Renal cortex interstitium (tissue), 11 donors: ENCODE data around the gene EHD4. TPM values are rescaled to one million over a fixed set of nuclear protein-coding genes. Genes with fewer than 3 reads are reported as not detected.

ENCODE experiments used
- DNase-seq, 11 donors: peaks; one replicate each; pipeline ENCODE4 v3.0.0-alpha.2; 2013; ENCODE audit warnings: low read depth in 9 of 11, low spot score in 4 of 11; ENCODE audit errors: extremely low read depth in 1 of 11
- polyA plus RNA-seq, 3 donors: library from polyadenylated mRNA; unstranded; fragments of 120-200 nt; gene quantifications; one replicate each; pipeline ENCODE4 v1.2.1, GENCODE V29; 2013; ENCODE audit not compliant: insufficient read length in 3 of 3

Gene EHD4
- polyA plus RNA-seq, 3 donors: 14.8 to 19.5 (median 18.4) TPM

DNA sequence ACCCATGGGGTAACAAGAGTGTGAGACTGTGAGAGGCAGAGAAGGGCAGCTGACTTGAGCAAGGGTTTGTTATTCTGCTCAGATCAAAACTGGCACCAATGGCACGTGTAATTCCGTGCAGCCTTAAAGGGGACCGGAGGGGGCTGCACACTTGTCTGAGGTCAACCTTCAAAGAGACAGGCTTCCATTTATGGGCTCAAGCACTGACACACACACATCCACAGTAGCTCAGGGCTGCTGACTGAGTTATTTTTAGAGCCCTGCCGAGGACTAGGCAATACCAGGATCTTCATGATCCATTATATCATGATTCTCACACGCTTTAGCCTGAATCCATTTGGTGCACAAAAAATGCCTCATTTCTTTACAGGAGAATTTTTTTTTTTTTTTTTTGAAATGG, 57.9 kb downstream of the EHD4 start:
- no peak for DNase-seq

GRCh38 chr15:41913256-41913655, 59.1 kb downstream of the EHD4 start:
- DNase-seq: no peak

GRCh38 chr15:41911691-41912345, 60.5 kb downstream of the EHD4 start:
- DNase-seq: no peak

- DNase-seq: no peak
Measured at GRCh38 chr15:41908736-41909461, 63.5 kb downstream of the EHD4 start.

DNA sequence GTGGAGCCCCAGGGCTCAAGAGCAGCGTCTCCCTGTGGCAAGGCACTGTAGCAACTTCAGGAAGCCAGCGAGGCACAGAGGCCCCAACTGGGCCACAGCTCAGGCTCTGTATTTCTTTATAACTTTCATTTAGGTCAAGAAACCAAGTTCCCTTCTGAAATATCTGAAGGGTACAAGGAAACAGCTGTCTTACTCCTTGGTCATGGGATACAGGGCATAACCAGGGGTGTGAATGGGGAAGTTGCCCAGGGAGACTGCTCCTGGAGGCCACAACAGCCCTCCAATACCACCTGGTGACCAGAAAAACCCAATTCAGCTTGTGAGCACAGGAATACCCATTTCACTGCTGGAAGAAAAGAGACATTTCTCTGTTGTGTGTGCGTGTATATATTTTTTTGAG, 65.2 kb downstream of the EHD4 start:
- no peak for DNase-seq

DNA sequence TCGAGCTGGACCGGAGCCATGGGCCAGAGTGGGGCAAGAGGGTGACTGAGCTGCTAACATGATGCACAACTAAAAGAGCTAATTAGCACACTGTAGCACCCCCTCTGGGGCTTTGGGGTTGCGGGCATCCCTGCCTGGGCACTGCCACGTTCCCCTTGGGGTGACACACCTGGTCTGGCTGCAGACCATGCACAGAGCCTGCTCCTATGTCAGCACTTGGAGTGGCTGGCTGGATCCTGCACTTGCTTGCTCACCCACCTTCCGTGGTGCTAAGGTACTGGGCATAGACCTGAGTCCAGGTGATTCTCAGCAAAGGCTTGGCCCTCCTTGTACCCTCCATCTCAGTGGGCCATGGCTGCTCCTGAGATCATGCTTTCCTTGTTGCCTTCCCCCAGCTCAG, 65.7 kb downstream of the EHD4 start:
- DNase-seq: no peak

DNA sequence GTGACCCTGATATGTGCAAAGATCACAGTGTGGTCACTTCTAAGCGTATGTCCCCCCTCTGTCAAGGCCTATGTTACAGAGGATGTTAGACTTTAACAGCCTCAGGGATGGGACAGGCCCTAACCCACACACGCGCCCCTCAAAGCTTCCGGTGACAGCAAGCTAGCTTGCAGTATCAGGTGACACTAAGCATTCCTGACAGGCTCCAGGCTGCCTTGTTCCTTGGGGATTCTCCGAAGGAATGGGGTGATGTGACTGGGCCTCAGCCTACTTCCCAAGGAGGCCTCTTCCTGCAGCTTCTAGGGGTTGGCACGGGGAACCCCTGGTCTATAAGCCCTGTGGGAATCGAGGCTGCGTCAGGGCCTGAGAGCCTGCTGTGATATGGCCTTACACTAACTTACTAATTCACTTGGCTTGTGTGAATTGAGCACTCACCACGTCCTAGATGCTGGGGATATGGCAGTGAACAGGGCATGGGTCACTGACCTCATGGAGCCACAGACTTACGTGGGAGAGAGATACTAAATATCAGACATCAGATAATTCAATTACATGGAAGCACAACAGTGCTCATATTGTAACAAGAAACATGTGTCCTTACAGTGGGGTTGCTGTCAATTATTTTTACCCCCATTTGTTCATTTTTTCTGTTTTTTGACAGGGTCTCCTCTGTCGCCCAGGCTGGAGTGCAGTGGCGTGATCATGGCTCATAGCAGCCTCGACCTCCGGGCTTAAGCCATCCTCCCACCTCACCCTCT, 67.1 kb downstream of the EHD4 start:
- no peak for DNase-seq

DNA sequence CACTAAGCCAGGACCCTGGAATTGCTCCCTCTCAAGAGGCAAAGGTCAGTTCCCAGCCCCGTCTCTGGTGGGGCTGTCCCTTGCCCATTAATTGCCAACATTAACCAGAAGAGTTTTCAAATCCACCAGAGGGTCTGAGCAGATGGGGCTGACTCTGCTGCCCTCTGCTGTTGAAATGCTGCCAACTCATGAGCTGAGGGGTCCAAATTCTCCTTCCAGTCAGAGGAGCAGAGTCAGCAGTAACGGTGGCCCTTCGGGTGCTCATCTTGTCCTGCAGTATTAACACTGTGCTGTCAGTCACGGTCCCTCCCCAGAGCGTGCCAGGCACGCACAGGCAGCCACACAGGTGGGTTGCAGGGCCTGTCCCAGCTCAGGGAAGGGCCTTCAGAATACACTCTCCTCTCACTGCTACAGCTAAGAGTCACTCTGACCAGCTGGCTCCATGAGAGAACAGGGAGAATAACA, 67.8 kb downstream of the EHD4 start:
- peak in 10 of 11 donors; percentile 55 to 80 (median 68) for DNase-seq

- no peak for DNase-seq
Measured at GRCh38 chr15:41903782-41904181, 68.6 kb downstream of the EHD4 start.

- no peak for DNase-seq
Measured at GRCh38 chr15:41901431-41901830, 70.9 kb downstream of the EHD4 start.

DNA sequence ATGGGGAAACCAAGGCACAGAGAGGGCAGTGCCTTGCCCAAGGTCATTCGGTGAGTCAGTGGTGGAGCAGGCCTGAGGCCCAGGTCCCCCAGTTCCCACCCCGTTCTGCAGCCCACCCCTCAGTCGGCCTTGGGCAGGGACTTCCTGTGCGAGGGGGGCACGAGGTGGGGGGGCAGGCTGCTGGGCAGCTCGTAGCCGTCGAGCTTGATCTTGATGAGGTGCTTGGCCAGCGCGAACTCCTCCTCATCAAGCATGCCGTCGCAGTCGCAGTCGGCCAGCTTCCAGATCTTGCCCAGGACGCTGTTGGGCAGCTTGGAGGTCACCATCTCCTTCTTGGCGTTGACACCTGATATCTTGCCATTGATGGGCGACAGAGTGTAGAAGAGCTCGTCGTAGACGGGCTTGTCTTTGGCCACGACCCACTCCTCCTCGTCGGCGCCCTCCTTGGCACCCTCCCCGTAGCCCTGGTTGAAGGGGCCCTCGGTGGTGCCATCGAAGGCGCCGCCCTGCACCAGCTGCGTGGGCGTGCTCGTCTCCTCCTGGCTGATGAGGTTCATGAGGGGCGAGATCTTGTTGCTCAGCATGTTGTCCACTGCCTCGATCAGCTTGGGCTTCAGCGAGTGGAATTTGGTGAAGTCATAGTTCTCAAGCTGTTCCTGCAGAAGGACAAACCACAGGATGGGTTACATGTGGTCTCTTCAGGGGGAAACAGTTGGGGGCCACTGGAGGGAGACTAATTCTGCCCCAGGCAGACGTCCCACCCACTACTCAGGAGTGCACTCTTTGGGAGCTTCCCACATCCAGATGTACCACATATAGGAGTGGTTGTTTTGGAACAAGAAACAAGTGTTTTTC, 71.6 kb downstream of the EHD4 start:
- DNase-seq: no peak

DNA sequence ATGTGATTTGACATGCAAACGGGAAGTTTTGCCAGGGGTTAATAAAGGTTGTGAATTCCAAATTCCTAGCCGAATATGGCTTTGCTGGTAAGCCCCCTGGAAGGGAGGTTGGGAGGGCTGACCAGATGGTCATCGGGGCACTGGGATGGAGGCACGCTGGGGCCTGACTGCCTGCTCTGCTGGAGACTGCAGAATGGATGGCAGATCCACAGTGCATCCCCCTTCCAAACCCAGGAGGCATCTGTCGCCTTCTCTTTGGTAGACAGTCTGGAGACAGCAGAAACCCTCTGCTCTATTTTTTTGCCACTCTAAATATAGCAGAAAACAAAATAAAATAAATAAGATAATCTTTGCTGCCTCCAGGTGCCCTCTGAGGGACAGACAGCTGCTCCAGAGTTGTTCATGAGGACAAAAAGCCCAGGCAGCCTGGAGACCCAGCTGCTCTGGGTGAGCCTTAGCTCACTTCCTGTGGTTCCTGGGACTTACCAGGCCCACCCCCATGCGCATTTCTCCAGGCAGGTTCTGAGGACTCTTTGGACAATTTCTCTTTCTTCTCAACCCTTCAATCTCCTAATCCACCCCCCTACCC, 72.4 kb downstream of the EHD4 start:
- no peak for DNase-seq

- DNase-seq: peak in 2 of 11 donors; percentile 45 to 49
Measured at GRCh38 chr15:41897363-41897799, 75.0 kb downstream of the EHD4 start.

DNA sequence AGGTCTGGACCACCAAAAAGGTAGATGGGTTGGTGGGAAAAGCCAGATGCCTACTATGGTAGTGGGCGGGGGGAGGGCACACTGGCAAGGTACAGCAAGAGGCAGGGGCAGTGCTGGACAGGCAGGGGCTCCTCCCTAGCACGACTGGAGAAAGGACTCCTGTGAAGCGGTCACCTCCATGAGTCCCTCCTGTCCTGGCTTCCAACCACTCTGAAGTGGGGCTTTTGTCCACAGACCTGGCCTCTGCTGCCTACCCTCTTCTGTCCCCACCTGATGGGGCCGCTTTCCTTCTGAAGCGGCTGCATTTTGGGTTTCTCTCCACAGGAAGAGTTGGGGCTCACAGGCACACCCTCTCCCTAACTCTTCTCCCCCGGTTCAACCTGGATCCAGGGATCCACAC, 75.8 kb downstream of the EHD4 start:
- no peak for DNase-seq

DNA sequence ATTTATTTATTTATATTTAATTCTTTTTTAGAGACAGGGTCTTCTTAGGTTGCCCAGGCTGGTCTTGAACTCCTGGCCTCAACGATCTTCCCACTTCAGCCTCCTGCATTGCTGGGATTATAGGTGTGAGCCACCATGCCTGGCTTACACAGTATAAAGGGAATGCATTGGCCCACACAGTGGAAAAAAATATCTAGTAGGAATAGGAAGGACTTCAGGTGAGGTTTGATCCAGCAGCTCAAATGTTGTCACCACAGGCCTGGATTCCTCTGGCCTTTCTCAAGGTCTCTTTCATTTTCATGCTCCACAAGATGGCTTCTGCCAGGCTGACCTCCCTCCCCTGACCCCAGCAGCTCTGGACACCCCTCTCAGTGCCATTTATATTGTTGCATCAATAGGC, 76.4 kb downstream of the EHD4 start:
- DNase-seq: no peak

DNA sequence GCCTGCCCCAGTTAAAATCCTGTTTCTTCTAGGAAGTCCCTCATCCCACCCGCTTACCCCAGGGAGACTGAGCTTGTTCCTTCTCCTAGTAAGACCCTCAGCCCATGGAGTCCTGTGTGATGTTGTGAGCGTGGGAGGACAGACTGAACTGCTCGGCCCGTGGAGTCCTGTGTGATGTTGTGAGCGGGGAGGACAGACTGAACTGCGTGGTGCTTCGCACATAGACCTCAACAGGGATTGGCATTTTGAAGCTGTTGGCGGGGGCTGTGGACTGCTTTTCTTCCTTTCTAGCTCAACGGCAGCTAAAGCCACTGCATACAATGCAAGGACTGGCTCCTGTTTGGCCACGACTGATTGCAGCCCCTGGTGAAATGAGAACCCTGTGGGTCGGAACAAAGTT, 76.9 kb downstream of the EHD4 start:
- DNase-seq: no peak

GRCh38 chr15:41894791-41895463, 77.4 kb downstream of the EHD4 start:
- DNase-seq: peak in 1 of 11 donors; percentile 37

DNA sequence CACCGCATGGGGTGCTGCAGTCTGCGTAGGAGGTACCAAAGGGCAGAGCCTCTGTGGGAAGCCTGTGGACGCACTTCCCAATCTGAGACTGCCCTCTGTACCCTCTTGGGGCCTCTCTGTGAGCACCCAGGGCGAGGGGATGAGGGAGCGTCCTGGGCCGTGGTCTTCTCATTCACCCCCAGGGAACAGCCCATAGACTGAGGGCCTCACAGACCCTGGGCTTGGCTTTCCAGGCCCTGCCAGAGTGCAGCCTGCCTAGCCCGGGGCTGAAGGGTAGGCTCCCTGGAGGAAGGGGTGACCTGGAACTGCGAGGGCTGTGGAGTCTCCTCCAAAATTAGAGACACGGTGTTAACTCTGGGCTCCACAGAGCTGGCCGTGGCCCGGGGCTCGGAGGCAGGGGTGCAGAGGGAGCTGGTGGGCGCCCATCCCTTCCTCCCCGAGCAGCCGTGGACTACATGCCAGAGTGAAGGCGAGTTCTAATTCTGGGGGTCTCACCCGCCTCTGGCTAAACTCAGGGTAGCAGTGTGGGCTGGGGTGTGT, 78.0 kb downstream of the EHD4 start:
- no peak for DNase-seq
